ENCODE data around the gene NFYB.

- TF ChIP-seq CTCF (IDR thresholded peaks at IDR 0.05) (no peak), POLR2A (IDR thresholded peaks at IDR 0.05) (no peak)
Observed at GRCh38 chr12:104180374-104180773, 42.4 kb upstream of the NFYB start.
